NOMO-1 (cell line): ENCODE results near the gene AP1G1.
A peak's percentile ranks its signal among the peaks of the same experiment; 100 is the strongest.
"Not testable (repeated sequence)": the region's sequence is repeated elsewhere in the genome, so short reads cannot be mapped to it uniquely, and the experiment has no call there.

ENCODE experiments used
- DNase-seq, 2 experiments: peaks; one replicate each; lab custom pipeline; 2025; ENCODE audit not compliant: unreplicated experiment in 2 of 2; lab: John Stamatoyannopoulos, UW

Gene AP1G1

DNA sequence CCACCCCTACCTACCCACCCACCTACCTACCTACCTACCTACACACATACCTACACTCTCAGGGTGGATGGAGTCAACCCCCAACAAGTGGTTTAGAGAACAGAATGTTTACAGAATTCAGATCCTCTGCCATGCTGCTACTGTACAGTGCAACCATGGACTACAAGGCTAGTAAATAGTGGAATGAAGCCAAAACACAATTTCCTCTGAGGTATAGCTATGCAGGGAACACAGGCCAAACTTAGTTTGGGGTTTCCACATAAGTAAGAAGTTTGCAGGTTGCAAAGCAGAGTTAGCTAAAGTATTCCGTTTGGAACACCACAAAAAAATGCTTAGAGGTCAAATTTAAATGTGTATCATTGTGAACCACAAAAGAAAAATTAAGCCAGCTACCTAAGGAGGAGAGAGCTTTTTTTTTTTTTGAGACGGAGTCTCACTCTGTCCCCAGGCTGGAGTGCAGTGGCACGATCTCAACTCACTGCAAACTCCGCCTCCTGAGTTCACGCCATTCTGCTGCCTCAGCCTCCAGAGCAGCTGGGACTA, 2.7 kb upstream of the AP1G1 start:
- no peak for DNase-seq

DNA sequence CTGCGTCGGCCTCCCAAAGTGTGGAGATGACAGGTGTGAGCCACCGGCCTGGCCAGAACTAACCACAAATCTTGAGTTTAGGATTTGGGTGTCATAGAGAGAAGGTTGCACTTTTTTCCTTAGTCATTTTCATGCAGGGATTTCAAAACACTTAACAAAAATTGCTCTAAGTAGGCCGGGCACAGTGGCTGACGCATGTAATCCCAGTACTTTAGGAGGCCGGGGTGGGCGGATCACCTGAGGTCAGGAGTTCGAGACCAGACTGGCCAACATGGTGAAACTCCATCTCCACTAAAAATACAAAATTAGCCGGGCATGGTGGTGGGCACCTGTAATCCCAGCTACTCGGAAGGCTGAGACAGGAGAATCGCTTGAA, 1.5 kb upstream of the AP1G1 start:
- not testable (repeated sequence) for DNase-seq

DNA sequence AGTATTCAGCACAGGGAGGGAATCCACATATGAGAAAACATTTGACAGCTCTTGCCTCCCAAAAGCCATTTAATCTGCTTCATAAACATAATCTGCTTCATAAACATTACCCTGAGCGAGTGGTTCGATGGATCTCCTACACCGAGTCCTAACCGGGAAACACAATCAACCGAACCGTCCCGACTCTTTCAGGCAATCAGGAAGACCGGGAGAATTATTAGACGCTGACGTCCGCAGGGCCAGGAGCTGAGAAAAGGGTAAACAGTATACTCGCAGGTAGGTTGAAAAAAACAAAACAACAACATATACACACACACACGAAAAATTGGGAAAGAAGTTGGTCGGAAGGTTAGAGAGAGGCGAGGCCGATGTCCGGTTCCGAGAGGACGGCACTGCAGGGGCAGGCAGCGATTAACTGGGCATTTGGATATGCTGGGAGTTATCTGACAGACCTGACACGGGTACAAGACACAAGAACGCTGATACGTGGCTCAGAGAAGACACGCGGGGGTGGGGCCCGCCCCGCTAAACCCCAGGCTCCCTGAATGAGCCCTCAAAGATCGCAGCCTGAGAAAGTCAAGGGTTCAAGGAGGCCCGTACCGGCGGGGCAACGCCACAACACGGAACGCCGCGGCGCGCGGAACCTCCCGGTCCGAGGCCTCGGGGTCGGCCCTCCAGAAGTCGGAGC, 585 bp downstream of the AP1G1 start:
- peak in 1 of 2 experiments; percentile 23 for DNase-seq

DNA sequence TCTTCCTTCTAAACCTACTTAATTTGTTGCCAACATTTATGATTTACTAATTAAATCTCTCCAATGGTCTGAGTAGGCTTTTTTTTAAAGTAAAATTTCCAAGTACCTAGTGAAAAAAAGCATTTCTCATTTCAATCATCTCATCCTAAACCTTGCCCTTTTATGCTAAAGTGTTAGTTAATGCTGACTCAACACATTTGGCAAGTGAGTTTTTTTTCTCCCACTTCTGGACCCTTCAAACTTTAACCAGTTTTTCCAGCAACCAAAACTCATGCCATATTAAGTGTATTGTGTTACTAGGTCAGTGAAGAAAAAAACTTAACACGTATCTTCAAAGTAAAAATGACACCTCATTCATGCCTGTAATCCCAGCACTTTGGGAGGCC, 5.3 kb downstream of the AP1G1 start:
- no peak for DNase-seq

DNA sequence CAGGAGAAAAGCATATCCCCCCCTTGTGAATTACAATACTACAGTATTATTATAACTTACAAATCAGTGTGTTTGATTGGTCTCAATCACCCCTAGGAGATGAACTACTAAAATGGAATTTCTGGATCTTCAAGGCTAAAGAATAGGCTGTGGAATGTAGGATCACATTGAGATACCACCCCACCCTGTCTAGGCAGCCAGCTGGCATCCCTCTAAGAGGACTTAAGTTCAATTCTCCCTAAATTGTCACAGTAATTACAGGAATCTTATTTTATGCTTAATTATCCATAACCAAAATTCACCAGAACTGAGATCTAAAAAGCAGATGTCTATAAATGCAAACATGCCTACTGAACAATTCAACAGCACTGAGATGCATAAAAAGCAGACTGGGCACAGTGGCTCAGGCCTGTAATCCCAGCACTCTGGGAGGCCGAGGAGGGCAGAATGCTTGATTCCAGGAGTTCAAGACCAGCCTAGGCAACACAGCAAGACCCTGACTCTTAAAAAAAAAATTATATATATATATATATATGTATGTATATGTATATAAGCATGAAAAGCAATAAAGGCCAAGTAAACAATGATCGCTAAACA, 12.0 kb downstream of the AP1G1 start:
- no peak for DNase-seq

DNA sequence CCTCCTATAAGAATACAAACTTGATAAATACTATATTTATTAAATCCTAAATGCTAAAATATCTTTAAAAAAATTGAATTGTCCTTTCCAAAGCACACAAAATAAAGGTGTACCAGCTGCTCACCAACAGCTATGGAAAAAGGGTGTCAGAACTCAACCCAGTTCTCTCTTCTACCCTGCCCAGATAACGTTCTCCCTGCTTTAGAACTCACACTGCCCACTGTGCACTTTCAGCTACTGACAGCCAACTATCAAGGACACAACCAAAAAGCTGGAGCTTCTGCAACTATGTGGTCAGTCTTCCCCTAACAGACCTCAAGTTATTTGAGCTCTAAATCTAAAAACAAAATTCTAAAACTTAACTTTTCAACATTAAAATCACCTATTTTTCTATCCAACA, 13.7 kb downstream of the AP1G1 start:
- DNase-seq: no peak

DNA sequence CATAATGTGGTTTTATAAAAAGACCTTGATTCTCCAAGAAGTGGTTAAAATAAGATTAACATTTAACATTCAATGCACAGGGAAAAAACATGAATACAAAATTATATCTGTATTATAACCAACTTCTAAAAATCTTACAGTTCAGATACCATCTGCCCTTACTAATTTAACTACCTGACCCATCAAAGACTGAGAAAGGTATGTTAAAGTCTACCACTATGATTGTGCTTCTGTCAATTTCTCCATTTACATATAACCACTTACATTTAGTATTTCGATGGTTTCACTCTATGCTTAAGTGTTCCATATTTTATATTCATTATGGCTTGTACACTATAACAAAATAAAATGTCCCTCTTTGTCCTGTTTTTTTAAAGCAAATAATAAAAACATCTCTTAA, 14.6 kb downstream of the AP1G1 start:
- no peak for DNase-seq

DNA sequence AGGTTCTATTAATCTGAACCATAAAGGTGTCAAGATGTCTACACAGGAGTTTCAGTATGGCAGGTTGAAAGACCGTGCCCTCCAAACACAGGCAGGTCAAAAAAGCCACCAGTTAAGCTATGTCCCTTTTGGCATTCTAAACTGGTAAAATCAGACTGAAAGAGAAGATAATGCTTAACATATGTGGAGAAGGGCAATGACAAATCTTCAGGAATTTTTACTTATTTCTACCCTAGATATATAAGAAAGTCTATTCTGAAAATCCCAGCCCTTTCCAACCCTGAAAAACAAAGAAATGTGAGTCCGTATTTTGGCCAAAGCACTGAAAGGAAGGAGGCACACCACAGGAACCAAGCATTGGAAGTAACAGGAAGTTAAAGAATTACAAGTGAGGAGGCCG, 16.5 kb downstream of the AP1G1 start:
- no peak for DNase-seq

DNA sequence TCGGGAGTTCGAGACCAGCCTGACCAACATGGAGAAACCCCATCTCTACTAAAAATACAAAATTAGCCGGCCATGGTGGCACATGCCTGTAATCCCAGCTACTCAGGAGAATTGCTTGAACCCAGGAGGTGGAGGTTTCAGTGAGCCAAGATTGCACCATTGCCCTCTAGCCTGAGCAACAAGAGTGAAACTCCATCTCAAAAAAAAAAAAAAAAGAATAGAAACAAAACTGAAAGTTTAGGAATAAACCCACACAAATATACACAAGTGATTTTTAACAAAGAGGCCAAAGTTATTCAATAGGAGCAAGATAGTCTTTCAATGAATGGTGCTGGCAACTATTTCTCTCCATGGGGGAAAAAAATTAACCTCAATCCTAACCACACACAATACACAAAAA, 18.3 kb downstream of the AP1G1 start:
- not testable (repeated sequence) for DNase-seq

DNA sequence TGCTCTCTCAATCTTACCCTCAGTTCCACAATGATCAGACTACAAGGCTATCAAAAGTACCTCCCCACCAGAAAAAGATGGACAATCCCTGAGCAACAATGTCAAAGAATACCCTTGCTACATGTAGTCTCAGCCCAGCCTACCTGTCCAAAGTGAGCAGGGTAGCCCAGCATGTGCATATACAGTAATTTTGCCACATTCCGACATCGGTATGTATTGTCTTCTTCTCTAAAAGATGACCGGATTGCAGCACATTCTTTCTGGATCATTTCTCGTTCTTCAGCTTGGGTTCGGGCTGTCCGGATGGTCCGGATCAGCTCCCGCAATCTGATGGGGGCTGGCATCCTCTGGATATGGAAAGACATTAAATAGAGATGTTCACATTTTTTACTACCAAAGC, 19.5 kb downstream of the AP1G1 start:
- DNase-seq: no peak

DNA sequence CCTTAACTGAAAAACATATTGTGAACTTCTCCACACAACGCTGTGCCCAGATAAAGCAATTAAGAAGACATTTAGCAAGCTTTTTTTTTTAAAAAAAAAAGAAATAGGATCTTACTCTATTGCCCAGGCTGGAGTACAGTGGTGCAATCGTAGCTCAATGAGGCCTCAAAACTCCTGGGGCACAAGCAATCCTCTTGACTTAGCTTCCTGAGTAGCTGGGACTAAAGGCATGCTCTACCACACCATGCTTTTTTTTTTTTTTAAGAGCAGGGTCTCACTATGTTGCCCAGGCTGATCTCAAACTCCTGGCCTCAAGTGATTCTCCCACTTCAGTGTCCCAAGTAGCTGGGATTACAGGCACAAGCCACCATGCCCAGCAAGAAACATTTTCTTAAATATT, 20.1 kb downstream of the AP1G1 start:
- DNase-seq: no peak

DNA sequence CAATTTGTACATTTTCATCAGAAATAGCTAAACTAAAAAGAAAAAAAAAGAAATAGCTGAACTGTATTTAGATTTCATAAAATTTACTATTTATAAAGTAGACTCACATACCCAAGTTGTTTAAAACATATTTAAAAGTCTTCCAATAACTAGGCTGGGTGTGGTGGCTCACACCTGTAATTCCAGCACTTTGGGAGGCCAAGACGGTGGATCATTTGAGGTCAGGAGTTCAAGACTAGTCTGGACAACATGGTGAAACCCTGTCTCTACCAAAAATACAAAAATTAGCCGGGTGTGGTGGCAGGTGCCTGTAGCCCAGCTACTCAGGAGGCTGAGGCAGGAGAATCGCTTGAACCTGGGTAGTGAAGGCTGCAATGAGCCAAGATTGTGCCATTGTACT, 23.5 kb downstream of the AP1G1 start:
- not testable (repeated sequence) for DNase-seq

DNA sequence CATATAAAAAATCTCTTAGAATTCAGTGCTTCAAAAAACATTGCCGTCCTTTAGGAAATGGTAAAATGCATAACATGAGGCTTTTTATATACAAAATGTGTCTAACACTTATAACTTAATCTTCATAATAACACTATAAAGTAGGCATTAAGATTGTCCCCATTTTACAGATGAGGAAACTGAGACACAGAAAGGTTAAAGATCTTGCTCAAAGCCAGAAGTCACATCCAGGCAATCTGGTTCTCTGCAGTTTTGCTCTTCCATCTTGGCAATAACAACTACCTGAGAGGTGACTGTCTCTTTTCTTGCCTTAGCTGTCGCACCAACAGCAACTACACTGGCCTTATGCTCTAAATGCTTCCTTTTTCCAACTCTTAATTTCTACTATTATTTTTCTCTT, 24.5 kb downstream of the AP1G1 start:
- DNase-seq: no peak

DNA sequence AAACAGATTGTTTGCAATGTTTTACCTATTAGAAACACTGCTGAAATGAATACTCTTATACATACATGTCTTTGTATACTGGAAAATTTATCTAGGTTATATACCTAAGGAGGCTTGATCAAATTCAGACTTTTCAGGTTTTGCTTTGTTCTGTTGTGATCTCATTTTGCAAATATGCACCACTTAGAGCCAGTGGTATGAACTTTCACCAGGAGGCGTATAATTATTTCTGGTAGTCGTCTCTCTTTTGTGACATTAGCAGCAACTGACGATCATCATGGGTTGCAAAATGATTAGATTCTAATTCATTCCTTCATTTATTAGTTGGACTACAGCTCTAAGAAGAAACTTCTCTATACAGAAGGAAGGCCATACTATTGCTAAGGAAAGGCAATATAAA, 26.9 kb downstream of the AP1G1 start:
- DNase-seq: no peak

DNA sequence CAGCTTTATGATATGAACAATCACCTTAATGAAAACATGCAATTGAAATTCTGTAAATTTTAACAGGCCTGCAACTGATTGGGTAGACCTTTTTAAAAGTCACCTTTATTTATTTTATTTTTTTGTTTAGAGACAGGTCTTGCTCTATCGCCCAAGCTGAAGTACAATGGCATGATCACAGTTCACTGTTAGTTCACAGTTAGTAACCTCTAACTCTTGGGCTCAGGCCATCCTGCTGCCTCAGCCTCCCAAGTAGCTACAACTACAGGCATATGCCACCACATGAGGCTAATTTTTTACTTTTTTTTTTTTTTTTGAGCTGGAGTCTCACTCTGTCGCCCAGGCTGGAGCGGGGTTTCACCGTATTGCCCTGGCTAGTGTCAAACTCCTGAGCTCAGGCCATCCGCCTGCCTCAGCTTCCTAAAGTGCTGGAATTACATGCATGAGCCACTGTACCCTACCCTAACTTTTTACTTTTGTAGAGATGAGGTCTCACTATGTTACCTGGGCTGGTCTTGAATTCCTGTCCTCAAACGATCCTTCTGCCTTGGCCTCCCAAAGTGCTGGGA, 28.0 kb downstream of the AP1G1 start:
- DNase-seq: no peak

DNA sequence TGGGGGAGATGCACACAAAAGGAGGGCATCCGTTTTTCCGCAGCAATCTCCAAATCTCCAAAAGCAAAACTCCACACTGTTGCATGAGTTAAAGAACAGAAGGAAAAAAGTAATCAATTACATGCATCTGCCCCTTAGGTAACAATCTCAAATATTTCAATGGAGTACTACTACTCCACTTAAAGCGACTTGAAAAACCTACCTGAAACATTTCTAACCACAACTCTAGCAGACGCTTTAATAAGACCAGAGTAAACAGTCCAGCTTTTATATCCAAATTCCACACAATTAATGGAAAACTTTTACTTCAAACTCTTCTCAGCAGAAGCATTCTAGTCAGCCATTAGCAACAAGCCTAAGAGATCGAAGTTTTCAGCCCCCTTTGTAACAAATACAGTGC, 29.9 kb downstream of the AP1G1 start:
- DNase-seq: no peak

DNA sequence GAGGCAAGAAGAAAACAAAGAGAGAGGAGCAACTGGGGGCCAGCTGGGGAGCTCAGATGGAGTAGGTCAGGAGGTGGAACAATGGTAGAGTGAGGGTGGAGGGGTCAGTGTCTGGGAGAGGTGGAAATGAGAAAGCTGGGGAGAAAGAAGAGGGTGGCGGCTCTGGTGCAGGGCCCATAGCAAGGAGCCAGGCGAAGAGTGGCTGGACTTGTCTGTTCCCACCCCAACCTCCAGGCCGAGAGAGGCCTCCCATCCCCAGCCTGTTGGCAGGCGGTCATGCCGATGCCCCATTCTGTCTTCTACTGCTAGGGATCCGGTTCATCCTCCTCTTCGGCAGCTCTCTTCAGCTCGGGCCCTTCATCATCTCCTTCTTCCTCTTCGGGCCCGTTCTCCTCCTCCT, 31.3 kb downstream of the AP1G1 start:
- DNase-seq: no peak

DNA sequence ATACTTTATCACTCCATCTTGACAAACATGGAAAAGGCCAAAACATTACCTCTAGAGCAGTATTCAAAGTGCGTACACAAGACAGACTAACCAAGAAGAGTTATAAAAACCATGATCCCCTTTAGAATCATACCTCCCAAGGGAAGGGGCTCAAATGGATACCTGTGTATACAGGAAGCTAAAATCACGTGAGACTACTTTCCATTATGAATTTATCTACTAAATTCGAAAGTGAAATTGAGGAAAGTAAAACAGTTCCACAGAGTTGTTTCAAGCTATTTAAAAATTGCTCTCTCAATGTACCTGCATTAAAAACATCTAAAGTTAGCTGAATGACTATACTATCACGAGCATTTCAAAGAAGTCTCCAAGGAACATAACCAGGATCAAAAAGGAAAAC, 32.7 kb downstream of the AP1G1 start:
- DNase-seq: no peak

DNA sequence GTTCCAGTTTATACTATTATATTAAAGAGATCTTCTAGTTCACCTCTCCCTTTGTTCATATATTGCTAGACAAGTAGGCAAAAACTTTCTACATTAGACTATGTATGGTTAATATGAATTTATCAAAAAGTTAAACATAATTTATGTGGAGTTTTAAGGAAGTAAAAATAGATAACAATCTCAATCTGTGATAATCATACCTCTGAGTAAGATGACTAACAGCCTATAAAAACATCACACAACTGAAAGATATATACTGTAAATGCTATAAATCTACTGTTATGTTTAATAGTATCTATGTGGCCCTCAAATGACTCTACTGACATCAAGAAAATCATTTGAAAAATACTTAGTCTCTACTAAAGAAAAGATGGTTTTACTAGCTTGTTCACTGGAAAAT, 37.1 kb downstream of the AP1G1 start:
- no peak for DNase-seq

DNA sequence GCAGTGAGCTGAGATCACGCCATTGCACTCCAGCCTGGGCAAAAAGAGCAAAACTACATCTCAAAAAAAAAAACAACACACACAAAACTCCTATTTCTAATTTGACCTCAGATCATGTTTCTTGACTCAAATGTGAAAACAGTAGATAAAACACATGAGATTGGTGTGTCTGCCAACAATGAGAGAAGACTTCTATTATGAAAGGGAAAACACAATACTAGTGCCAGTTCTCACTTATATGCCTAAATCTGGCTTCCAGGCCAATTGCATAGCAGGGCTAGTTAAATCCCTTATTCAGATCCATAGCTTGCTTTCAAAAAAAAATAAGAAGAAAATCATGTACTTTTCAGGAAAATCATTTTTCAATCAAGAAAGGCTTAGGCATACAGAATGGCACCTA, 39.4 kb downstream of the AP1G1 start:
- DNase-seq: no peak

DNA sequence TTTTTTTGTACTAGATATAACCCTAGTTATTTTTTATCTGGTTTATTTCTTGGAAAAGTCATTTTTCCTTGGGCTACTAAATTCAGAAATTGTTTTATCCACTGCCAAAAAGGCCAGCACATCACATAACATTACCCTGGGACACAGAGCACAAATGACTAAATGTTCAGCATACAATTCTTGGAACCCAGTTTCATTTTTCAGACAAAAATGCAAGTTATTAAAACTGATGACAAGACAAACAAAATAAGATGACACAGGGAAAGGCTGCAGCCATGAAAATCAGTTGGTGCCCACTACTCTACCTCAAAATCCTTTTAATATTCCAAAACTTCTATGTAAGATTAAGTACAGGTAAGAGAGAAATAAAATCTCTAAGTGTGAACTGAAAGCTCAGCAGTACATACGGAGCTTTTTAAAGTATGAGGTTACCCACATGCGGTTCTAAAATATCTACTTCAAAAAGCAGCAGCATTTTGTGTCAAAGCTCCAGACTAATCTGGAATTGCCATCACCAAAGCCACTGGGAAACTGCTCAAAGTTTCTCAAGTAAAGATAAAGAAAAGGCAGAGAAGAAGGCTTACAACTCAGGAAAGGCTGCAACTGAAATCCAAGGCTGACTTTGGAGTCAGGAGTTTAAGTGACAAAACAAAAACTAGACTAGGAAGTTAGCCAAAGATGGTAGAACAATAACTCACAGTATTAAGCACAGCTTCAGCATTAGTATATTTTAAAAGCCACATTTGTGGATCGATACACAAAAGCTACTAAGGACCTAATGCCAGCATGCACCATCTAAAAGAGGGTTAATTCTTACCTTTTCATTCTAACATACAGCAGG, 41.4 kb downstream of the AP1G1 start:
- no peak for DNase-seq
